NOMO-1 (cell line): ENCODE measurements around the gene MTOR.
"Not testable (repeated sequence)": the region's sequence is repeated elsewhere in the genome, so short reads cannot be mapped to it uniquely, and the experiment has no call there.

ENCODE experiments used
- DNase-seq, 2 experiments: peaks; one replicate each; lab custom pipeline; 2025; ENCODE audit not compliant: unreplicated experiment in 2 of 2; lab: John Stamatoyannopoulos, UW

The MTOR gene

GRCh38 chr1:11187000-11187399, 75.4 kb downstream of the MTOR start:
- DNase-seq, result no peak

DNA sequence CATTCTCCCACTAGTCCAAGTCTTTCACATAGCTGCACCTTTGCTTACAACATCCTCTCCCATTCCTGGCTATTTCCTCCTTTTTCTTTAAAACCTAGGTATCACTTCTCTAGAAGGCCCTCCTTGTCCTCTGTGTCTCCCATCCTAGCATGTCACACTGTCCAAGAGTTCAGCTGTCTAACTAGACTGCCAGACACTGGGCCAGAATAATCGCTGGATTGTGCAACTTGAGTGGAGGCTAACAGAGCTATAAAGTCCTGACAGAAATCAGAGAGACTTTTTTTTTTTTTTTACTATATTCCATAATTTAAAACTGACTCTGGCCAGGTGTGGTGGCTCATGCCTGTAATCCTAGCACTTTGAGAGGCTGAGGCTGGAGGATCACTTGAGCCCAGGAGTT, 77.4 kb downstream of the MTOR start:
- DNase-seq, result no peak

DNA sequence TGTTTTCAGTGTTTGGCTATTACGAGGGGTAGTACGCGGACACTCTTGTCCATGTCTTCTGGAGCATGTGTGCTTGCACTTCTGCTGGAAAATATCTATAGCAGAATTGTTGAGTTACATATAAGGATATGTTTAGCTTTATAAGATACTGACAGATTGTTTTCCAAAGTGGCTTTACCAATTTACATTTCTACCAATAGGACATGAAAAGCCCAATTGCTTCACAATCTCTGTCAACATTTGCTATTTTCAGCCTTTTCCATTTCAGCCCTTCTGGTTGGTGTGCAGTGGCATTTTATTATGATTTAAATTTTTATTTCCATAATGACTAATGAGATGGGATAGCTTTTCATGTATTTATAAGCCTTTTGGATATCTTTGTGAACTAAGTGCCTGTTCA, 79.5 kb downstream of the MTOR start:
- no peak for DNase-seq

GRCh38 chr1:11180342-11180744, 82.0 kb downstream of the MTOR start:
- no peak for DNase-seq

DNA sequence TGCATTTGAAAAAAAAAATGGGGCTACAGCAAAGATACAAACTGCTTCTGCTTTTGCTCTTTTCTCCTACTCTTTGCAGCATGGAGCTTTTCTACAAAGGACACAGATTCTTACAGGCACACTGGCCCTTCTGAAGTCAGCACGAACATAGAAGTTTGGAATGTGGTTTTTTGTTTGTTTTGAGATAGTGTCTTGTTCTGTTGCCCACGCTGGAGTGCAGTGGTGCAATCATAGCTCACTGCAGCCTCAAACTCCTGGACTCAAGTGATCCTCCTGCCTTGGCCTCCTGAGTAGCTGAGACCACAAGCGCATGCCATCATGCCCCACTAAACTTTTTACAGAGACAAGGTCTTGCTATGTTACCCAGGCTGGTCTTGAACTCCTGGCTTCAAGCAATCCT, 82.6 kb downstream of the MTOR start:
- DNase-seq, result not testable (repeated sequence)

DNA sequence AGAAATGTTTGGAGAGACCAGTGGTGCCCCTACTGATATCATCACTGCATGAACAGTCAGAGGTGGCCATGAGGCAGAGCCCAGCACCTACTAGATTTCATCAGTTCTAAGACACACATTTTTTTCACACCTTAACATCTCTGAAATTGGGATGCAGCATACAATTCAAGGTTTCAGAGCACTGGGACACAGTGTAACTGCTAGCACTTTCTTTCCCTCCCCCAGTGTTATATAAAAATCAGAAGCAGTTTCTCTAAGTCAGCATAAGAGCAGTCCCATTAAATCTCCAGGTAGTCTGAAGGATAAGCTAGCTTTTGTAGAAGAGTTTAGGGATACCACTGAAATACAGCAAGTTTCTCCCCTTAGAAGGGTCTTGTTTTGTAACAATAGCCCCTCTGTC, 83.2 kb downstream of the MTOR start:
- no peak for DNase-seq

GRCh38 chr1:11178021-11179015, 84.0 kb downstream of the MTOR start:
- DNase-seq, result no peak

- no peak for DNase-seq
Measured at GRCh38 chr1:11176081-11176706, 86.2 kb downstream of the MTOR start.

- no peak for DNase-seq
Measured at GRCh38 chr1:11175461-11175860, 86.9 kb downstream of the MTOR start.

DNA sequence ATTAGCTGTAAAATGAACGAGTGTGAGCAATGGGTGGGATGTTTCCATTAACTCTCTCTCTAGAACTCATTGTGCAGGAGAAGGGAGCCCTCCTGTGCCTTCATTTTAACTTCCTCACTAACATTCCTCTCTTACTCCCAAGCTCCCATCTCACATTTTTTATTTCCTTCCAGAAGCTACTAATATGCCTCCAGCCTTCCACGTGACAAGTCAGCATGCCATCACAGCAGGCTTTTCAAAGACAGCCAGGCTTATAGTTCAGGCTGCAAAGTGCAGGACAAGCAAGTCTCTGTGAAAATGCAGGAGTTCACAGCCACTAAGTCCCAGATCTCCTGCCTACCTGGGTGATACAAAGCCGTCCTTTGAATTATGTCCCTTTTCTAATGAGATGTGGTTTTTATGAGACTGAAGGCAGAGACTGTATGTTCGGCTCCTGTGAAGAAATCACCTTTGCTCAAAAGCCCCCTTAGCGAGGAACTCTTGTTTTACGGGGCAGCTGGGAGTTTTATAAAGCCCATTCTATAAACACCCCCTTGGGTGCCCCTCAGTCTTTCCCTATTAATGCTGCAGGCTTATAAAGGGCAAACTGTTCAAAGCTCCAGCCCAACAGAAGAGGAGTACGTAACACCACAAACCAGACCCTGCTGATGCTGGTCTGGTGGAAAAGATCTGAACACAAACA, 87.9 kb downstream of the MTOR start:
- no peak for DNase-seq

DNA sequence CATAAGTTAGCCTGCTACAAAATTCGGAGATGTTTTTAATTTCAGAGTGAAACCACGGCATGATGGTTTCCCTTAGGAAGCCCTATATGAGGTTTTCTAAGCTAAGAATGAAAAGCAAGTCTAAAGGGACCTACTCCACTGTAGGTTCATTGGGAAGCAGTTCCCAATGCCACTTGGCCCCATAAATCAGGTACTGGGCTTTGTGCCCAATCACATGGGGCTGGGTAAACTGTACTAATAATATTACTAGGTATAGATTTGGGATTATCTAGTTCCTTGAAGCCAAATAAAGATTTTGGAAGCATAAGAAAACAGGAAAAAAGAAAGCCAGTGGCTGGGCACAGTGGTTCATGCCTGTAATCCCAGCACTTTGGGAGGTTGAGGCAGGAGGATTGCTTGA, 92.2 kb downstream of the MTOR start:
- no peak for DNase-seq

DNA sequence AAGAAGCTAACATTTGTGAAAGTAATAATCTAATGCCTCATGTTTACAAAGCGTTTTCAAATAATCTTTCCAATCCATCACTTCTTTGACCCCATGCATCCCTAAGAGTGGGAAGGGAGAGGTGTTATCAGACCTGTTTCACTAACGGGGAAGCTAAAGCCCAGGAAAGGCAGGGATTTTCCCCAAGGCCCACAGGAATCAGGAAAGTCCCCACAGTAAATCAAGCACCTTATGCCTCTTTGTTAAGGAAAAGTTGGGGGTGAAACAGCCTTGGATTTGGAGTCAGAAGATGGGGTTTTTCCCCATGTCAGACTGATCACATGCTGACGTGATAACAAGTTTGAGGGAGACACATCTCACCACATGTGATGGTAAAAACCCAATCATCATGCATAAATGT, 93.1 kb downstream of the MTOR start:
- no peak for DNase-seq

- no peak for DNase-seq
Measured at GRCh38 chr1:11168731-11169130, 93.6 kb downstream of the MTOR start.

- DNase-seq, result not testable (repeated sequence)
Measured at GRCh38 chr1:11166744-11167143, 95.6 kb downstream of the MTOR start.

GRCh38 chr1:11162752-11163151, 99.6 kb downstream of the MTOR start:
- DNase-seq, result not testable (repeated sequence)

DNA sequence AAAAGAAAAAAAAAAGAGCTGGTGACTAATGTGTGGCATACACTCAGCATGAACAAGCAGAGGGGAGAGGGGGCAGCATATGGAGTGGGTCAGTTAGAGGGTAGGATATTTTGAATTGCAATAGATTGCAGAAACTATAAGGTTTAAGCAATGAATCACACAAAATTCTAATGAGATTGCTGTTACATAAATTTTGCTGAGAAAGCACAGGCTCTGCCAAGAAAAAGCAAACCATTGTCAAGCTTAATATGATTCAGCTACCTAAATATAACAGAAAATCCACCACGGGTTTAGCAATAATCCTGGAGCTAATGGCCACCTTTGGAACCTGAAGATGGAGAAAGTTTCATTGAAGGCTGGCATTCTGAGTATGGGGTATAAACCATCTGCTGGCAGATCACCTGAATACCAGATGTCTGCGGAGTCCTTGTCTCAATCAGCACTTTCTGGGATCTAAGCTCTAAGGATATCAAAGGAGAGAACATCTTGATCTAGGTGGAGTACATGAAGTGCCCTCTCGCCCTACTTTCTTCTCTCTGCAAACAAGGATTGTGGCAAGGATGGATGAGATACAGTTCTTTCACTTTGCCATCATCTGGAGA, 103.5 kb downstream of the MTOR start:
- no peak for DNase-seq

GRCh38 chr1:11158291-11158690, 104.1 kb downstream of the MTOR start:
- DNase-seq, result no peak

DNA sequence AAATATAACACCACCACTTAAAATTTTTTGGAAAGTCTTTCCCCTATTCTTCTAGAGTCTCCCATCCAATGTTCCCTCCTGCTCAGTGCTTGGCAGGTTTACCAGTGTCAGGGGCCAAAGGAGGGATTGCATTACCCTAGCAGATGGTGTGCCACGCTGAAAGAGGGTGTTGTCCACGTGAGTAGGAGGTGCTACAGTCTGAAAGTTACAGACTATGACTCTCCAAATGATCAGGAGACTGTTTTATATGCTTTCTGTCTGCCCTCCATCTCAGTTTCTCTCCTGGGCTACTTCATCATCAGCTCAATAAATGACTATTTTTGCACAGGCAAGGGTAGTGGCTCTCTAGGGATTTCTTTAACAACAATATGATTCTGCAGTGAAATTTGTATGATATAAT, 104.5 kb downstream of the MTOR start:
- DNase-seq, result no peak

GRCh38 chr1:11157394-11157793, 105.0 kb downstream of the MTOR start:
- DNase-seq, result no peak

- no peak for DNase-seq
Measured at GRCh38 chr1:11156963-11157362, 105.4 kb downstream of the MTOR start.

- no peak for DNase-seq
Measured at GRCh38 chr1:11156441-11156840, 105.9 kb downstream of the MTOR start.
